Uterus (tissue), 2 donors: ENCODE data around the gene TXNDC5.

Experiments
- CTCF ChIP-seq, 4 experiments: fragments of 200-600 bp in 2 of 4; fragments of 450-650 bp in 2 of 4; sonication (generic) in 2 of 4; IDR thresholded peaks; one replicate each; pipeline ENCODE4 v1.5.1; 2016 to 2019; ENCODE audit warnings: antibody characterized with exemption in 4 of 4, mild to moderate bottlenecking in 2 of 4, moderate library complexity in 1 of 4
- POLR2A ChIP-seq, 2 donors: fragments of 450-650 bp; IDR thresholded peaks; one replicate each; pipeline ENCODE4 v1.6.1; 2016; ENCODE audit warnings: antibody characterized with exemption in 2 of 2, mild to moderate bottlenecking in 1 of 2, moderate library complexity in 1 of 2

GRCh38 chr6:7910654-7911344, at the start of gene TXNDC5:
- no peak for TF ChIP-seq POLR2A (IDR thresholded peaks at IDR 0.05)
- TF ChIP-seq CTCF (IDR thresholded peaks at IDR 0.05), result no peak
